Measurements from ENCODE around the gene CFAP99. TPM values are rescaled to one million over a fixed set of nuclear protein-coding genes. Genes with fewer than 3 reads are reported as not detected.

CFAP99 gene
- total RNA-seq, 1 donor from 2014 or later = not detected

DNA sequence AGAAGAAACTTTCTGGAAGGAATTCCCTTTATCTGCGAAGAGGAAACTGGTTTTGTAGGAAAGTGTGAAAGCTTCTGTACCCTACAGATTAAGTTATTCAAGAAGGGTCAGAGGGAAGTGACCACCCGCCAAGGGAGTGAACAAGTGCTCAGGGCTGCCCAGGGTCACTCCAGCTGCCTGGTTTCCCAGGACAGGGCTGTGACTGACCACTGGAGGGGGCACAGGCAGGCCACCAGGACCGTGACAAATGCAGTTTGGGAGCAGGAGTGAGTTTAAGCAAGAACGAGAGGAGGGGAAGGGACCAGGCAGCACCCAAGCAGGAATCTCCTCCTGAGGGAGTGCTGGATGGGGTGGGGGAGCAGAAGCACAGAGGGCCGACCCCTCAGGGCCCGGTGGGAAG is 34.5 kb upstream of the CFAP99 start:
- DNase-seq = no peak
- H3K9me3 Mint-ChIP-seq = no peaks in the 10 kb centered on the region
- peaks cover 8% of the 10 kb centered on the region for H3K27me3 Mint-ChIP-seq
- no peak overlapping the region for H3K4me3 Mint-ChIP-seq
- H3K27ac Mint-ChIP-seq = no peak overlapping the region
- H3K36me3 Mint-ChIP-seq (ENCODE audit: low read depth) = no peaks in the 10 kb centered on the region
- peaks cover 5% of the 10 kb centered on the region for H3K4me1 Mint-ChIP-seq
- intact Hi-C loops (cut with micrococcal nuclease) = no loop called here

DNA sequence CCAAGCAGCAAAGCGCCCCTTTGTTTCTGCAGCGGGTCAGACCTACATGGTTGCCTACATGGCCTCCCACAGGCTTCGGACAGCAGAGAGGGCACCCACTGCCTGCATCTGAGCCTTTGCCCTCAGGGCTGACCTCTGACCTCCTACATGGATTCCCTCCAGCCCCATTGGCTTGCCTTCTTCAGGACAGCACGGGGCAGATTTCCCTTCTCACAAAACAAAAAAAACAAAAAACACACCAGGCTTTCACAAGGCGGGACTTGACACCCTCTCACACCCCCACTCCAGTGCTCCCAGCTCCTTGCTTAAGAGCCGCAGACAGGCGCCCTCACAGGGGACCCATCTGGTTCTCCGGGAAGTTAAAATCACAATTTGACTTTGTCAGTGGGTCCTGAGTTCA is 33.2 kb upstream of the CFAP99 start:
- H3K27me3 Mint-ChIP-seq = peaks cover 9% of the 10 kb centered on the region
- H3K36me3 Mint-ChIP-seq (ENCODE audit: low read depth) = no peaks in the 10 kb centered on the region
- no peaks in the 10 kb centered on the region for H3K9me3 Mint-ChIP-seq
- H3K4me1 Mint-ChIP-seq = peaks cover 5% of the 10 kb centered on the region
- no peak overlapping the region for H3K27ac Mint-ChIP-seq
- H3K4me3 Mint-ChIP-seq = no peak overlapping the region
- no peak for DNase-seq
- intact Hi-C loops (cut with micrococcal nuclease) = no loop called here

DNA sequence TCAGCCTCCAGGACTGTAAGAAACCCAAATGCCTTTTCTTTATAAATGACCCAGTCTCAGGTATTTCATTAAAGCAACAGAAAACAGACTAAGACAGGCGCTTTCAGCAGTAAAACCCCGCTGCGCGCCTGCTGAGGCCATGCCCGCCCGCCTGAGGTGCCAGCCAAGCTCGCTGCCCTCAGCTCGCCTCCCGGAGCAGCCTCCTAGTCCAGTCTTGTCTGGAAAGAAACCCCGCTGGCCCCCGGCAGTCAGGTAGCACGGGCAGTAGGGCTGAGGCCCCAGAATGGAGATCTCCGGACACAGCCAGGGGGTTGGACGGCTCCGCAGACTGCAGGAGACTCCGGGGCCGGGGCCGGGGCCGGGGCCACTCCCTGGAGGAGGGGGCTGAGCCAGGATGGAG is 32.0 kb upstream of the CFAP99 start:
- H3K4me3 Mint-ChIP-seq = no peak overlapping the region
- peaks cover 14% of the 10 kb centered on the region for H3K27me3 Mint-ChIP-seq
- no peaks in the 10 kb centered on the region for H3K36me3 Mint-ChIP-seq (ENCODE audit: low read depth)
- peaks cover 5% of the 10 kb centered on the region for H3K4me1 Mint-ChIP-seq
- H3K9me3 Mint-ChIP-seq = no peaks in the 10 kb centered on the region
- DNase-seq = no peak
- intact Hi-C loops (cut with micrococcal nuclease) = no loop called here
- H3K27ac Mint-ChIP-seq = no peak overlapping the region

DNA sequence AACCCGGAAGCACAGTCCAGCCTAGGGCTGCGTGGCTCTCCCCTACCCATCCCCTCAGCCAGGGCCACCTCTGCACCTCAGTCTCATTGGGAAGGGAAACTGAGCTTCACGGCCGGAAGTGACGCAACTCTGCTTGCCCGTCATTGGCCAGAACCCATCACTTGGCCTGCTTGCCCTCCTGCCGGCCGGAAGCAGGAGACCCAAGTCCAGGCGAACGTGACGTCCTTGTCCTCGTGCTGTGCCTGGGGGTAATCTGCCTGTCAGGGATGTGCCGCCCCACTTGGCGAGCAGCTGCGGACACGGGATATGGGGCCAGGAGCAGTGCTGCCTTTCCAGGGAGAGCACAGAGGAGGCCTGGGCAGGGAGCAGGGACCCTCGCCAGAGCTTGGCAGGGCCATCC is 31.5 kb upstream of the CFAP99 start:
- H3K9me3 Mint-ChIP-seq = no peaks in the 10 kb centered on the region
- H3K4me3 Mint-ChIP-seq = no peak overlapping the region

DNA sequence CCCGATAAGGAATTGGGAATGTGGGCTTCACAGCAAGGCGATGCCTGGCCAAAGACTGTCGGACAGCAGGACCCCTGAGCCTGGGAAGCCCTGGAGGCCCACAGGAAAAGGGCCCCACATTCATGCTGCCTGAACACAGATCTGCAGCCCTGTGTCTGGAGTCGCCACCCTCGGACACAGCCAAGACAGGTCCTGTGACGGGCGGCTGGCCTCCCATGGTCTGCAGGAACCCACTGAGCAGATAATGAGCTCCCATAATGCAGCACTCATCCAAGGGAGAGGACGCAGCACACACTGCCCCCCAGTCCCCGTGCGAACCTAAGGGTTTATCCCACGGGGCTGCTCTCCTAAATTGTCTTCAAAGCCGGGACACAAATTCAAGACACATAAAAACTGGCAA is 30.9 kb upstream of the CFAP99 start:
- Mint-ChIP-seq H3K27me3 (peaks cover 19% of the 10 kb centered on the region), H3K36me3 (ENCODE audit: low read depth) (no peaks in the 10 kb centered on the region), H3K4me1 (peaks cover 4% of the 10 kb centered on the region), H3K27ac (no peak overlapping the region), H3K9me3 (no peaks in the 10 kb centered on the region), H3K4me3 (no peak overlapping the region)
- no peak for DNase-seq
- intact Hi-C loops (cut with micrococcal nuclease) = no loop called here

More for the DNA sequence above, 31.5 kb upstream of the CFAP99 start:
- no peak for DNase-seq
- Mint-ChIP-seq H3K36me3 (ENCODE audit: low read depth) (no peaks in the 10 kb centered on the region), H3K27ac (no peak overlapping the region), H3K4me1 (peaks cover 5% of the 10 kb centered on the region), H3K27me3 (peaks cover 16% of the 10 kb centered on the region)
- intact Hi-C loops (cut with micrococcal nuclease) = no loop called here

DNA sequence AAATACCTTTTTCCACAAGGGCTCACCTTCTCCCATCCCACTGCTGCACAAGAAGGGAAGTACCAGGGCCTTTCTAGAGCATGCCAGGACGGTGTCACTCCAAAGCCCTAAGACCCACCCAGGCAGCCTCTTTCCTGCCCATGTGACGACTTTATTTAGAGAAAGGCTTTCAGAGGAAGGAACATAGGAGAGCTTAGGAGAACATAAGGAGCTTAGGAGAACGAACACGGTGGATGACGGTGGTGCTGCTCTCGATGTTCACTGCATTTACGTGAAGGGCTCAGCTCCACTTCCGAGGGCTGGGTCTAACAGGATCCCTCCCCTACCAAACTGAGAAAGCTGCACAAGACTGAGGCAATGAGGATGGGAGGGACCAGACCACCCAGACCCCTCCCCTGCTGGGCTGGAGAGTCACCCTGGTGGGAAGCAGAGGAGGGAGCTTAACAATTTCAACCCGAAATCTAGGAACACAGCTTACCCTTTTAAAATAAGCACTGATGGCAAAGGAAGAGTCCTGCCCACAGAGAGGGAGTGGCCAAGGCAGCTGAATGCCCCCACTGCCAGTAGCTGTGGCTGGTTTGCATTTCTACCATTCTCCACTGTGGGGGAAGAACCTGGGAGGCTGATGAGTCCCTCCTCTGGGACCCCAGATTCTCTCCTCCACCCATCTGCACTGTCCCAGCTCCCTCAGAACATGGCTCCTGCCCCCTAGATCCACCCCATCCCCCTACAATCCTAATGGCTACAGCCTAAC is 30.1 kb upstream of the CFAP99 start:
- H3K4me3 Mint-ChIP-seq = no peak overlapping the region
- H3K27me3 Mint-ChIP-seq = peaks cover 22% of the 10 kb centered on the region
- no peak overlapping the region for H3K27ac Mint-ChIP-seq
- no peaks in the 10 kb centered on the region for H3K9me3 Mint-ChIP-seq
- H3K36me3 Mint-ChIP-seq (ENCODE audit: low read depth) = no peaks in the 10 kb centered on the region
- intact Hi-C loops (cut with micrococcal nuclease) = no loop called here
- peaks cover 4% of the 10 kb centered on the region for H3K4me1 Mint-ChIP-seq
- no peak for DNase-seq

DNA sequence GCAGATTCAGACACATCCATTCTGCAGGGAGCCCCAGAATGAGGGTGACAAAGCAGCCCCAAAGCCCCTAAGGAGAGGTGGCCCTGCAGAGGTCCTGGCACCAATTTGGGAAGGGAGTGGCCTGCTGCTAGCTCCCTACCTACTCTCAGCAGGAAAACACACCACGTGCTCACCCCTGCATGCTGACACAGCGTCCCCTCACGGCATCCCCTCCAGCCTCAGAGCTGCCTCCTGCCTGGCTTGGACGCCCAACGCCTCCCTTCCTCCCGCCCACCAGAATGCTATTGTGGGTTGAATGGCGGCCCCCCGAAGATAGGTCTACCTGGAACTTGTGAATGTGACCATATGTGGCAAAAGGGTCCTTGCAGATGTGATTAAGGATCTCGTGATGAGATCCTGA is 29.1 kb upstream of the CFAP99 start:
- H3K27ac Mint-ChIP-seq = no peak overlapping the region
- H3K36me3 Mint-ChIP-seq (ENCODE audit: low read depth) = no peaks in the 10 kb centered on the region
- H3K4me1 Mint-ChIP-seq = peaks cover 9% of the 10 kb centered on the region
- H3K27me3 Mint-ChIP-seq = peaks cover 31% of the 10 kb centered on the region
- intact Hi-C loops (cut with micrococcal nuclease) = no loop called here
- H3K9me3 Mint-ChIP-seq = no peaks in the 10 kb centered on the region
- no peak for DNase-seq
- H3K4me3 Mint-ChIP-seq = no peak overlapping the region

DNA sequence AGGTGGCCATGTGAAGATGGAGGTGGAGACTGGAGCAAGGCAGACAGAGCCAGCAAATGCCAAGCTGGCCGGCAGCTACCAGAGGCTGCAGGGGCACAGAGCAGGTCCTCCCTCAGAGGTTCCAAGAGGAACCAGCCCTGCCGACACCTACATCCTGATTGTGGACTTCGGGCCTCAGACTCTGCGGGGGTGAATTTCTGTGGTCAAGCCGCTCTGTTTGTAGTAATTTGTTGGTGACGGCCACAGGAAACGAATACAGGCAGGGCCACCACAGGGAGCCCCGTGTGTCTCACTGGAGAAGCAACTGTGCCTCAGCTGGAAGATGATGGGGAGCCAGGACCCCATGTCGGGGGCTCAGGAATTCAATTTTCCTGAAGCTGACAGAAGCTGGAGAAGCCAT is 28.6 kb upstream of the CFAP99 start:
- Mint-ChIP-seq H3K9me3 (no peaks in the 10 kb centered on the region), H3K4me1 (peaks cover 9% of the 10 kb centered on the region), H3K4me3 (no peak overlapping the region), H3K27me3 (peaks cover 35% of the 10 kb centered on the region), H3K27ac (no peak overlapping the region), H3K36me3 (ENCODE audit: low read depth) (no peaks in the 10 kb centered on the region)
- intact Hi-C loops (cut with micrococcal nuclease) = no loop called here
- no peak for DNase-seq

DNA sequence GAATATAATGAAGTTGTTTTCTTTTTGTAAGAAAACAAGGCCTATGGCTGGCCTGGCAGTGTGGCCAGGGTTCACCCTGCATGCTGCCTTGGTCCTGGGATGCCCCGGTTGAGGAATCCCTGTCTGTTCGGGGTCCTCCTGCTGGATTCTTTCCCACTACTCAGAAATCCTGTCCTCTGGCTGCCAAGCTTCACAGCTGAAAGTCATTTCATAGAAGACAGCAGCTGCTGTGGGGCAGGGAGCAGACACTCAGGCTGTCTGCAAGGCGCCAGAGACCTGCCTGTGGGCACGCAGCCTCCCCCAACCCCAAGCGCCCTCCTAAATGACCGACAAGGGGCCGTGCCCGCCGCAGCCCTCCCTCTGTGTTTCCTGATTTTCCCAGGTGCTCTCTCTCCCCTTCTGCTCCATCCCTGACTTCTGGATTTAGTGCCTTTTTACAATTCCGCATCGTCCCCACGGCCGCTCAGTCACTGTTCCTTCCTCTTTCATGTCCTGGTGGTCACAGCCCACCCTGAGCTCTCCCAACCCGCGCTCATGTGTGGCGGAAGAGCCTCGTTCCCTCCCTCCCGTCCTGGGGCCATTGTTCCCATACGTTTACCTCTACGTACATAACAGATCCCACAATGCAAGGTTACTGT is 27.9 kb upstream of the CFAP99 start:
- Mint-ChIP-seq H3K9me3 (no peaks in the 10 kb centered on the region), H3K4me3 (no peak overlapping the region), H3K4me1 (peaks cover 9% of the 10 kb centered on the region), H3K36me3 (ENCODE audit: low read depth) (no peaks in the 10 kb centered on the region), H3K27me3 (peaks cover 35% of the 10 kb centered on the region), H3K27ac (no peak overlapping the region)
- DNase-seq = no peak
- intact Hi-C loops (cut with micrococcal nuclease) = no loop called here

DNA sequence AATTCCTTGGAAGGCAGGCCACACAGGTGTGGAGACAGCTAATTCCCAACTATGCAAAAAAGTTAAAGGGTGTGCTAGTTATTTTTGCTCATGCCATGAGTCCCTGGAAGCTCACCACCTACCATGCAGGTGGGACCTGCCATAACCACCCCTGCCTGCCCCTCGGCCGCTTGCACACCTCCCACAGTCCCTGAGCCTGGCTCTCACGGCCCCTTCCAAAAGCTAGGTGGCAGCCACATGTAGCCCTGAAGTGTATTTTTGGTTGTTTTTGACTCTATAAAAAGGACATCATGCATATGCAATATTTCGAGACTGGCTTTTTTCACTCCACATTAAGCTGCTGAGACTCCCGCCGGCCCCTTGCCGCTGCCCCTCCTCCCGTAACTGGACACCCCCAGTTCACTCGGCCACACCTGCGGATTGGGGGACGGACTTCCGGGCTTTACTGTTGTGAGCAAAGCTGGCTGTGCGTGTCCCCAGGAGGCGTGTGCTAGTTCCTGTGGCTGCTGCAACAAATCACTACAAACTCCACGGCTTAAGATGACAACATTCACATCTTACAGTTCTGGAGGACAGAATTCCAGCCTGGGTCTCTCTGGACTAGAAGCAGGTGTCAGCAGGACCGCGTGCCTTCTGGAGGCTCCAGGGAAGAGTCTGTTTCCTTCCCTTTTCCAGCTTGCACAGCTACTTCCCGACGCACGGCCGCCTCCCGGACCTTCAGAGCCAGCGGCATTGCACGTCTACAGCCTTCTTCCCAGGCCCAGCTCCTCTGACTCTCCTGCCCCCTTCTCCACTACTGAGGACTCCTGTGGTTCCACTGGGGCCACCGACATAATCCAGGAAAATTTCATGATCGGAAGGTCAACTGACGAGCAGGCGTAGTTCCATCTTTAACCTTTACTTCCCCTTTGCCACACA is 25.1 kb upstream of the CFAP99 start:
- H3K4me1 Mint-ChIP-seq = peaks cover 13% of the 10 kb centered on the region
- no peaks in the 10 kb centered on the region for H3K9me3 Mint-ChIP-seq
- H3K27me3 Mint-ChIP-seq = peaks cover 37% of the 10 kb centered on the region
- H3K27ac Mint-ChIP-seq = no peak overlapping the region
- intact Hi-C loops (cut with micrococcal nuclease) = no loop called here
- DNase-seq = peak; percentile 74
- H3K36me3 Mint-ChIP-seq (ENCODE audit: low read depth) = no peaks in the 10 kb centered on the region
- peak overlapping the region; percentile 35 for H3K4me3 Mint-ChIP-seq

DNA sequence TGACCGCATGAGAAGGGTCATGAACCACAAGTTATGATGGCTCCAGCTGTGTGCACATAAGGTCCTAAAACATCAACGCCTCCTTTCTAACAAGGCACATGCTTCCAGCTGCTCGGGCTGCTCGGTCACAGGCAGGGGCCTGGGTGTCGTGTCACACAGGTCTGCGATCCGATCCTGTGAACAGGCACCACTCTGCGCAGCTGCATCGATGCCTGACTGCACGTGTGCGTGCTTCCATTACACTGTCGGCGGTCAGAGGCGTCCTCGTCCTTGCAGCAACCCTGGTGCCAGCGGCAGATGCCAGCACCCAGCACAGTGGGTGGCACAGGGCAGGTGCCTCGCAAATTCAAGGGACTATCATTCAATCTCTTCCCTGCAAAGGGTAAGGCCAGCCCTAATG is 24.2 kb upstream of the CFAP99 start:
- H3K36me3 Mint-ChIP-seq (ENCODE audit: low read depth) = no peaks in the 10 kb centered on the region
- H3K4me1 Mint-ChIP-seq = peaks cover 13% of the 10 kb centered on the region
- DNase-seq = no peak
- H3K27ac Mint-ChIP-seq = no peak overlapping the region
- peaks cover 38% of the 10 kb centered on the region for H3K27me3 Mint-ChIP-seq
- no peak overlapping the region for H3K4me3 Mint-ChIP-seq
- no peaks in the 10 kb centered on the region for H3K9me3 Mint-ChIP-seq
- intact Hi-C loops (cut with micrococcal nuclease) = no loop called here

DNA sequence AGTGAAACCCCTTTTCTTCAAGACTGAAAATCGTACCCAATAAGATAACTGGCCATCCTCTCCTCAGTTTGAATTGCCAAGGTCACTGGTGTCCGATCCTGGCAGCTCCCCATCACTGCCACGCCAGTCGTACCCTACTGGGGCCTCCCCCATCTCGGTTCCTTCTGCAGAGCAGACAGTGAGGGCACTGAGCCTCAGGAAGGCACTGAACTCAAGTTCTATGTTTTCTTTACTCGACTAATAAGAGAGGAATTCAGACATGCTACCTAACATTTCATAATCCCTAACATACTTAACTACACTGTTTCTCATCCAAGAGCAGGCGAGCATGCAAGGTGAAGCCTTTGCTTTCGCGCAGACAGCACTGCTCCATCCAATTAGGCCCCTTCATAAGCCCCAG is 23.7 kb upstream of the CFAP99 start:
- peaks cover 13% of the 10 kb centered on the region for H3K4me1 Mint-ChIP-seq
- no peak for DNase-seq
- peaks cover 36% of the 10 kb centered on the region for H3K27me3 Mint-ChIP-seq
- intact Hi-C loops (cut with micrococcal nuclease) = no loop called here
- H3K27ac Mint-ChIP-seq = no peak overlapping the region
- H3K36me3 Mint-ChIP-seq (ENCODE audit: low read depth) = no peaks in the 10 kb centered on the region
- H3K9me3 Mint-ChIP-seq = no peaks in the 10 kb centered on the region
- H3K4me3 Mint-ChIP-seq = no peak overlapping the region

DNA sequence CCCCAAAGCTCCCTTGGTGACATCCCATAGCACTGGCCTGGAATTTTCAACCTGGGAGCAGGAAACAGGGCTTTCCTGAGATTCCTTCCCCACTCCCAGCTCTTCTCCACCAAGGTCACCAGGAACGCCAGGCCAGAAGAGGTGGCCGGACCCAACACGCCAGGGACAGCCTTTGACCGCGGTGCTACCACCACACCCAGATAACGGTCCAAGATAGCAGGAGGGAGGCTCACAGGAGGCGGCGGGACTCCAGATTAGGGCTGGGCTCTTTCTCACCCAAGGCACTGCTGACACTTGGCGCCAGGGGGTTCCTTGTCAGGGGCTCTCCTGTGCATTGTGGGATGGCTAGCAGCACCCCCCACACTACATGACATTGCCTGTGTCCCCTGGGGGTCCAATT is 23.2 kb upstream of the CFAP99 start:
- intact Hi-C loops (cut with micrococcal nuclease) = no loop called here
- no peak overlapping the region for H3K4me3 Mint-ChIP-seq

DNA sequence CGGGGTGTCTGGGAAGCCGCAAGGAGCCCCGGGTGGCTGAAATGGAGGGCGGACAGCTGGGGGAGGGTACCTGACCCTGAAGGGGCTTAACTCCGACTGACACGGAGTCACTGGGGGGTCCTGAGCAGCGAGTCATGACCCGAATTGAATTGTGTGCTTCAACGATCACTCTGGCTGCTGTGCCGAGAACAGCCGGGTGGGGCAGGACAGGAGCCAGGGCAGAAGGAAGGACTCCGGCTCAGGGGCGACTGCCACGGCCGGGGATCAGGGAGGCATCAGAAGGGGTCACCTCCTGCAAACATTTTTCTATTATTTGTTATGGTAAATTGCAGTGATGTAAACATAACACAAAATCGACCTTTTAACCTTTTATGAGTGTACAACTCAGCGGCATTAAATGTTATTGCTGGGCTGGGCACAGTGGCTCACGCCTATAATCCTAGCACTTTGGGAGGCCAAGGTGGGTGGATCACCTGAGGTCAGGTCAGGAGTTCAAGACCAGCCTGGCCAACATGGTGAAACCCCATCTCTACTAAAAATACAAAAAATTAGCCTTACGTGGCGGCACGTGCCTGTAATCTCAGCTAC is 21.9 kb upstream of the CFAP99 start:
- Mint-ChIP-seq H3K27me3 (peaks cover 28% of the 10 kb centered on the region), H3K9me3 (no peaks in the 10 kb centered on the region), H3K27ac (no peak overlapping the region), H3K4me3 (no peak overlapping the region), H3K36me3 (ENCODE audit: low read depth) (no peaks in the 10 kb centered on the region), H3K4me1 (peaks cover 13% of the 10 kb centered on the region)
- intact Hi-C loops (cut with micrococcal nuclease) = no loop called here
- no peak for DNase-seq

More for the DNA sequence above, 23.2 kb upstream of the CFAP99 start:
- Mint-ChIP-seq H3K9me3 (no peaks in the 10 kb centered on the region), H3K36me3 (ENCODE audit: low read depth) (no peaks in the 10 kb centered on the region), H3K27me3 (peaks cover 33% of the 10 kb centered on the region), H3K27ac (no peak overlapping the region), H3K4me1 (peaks cover 13% of the 10 kb centered on the region)
- DNase-seq = no peak

Data from activated CD4-positive, alpha-beta T cell treated with anti-CD3 and anti-CD28 coated beads, Interleukin-2, amount 10 ng/mL, durations not matched to agents 24 days and 14 days (primary cell).